ENCODE data around the gene SLC6A15.

GRCh38 chr12:84856156-84856900 lies 56.3 kb downstream of the SLC6A15 start:
- no peak for TF ChIP-seq CTCF (IDR thresholded peaks at IDR 0.05)
- no peak for TF ChIP-seq POLR2A (IDR thresholded peaks at IDR 0.05)

Data from right lobe of liver (tissue), 4 donors.